CD4-positive, alpha-beta T cell treated with Interferon gamma for 1 hour (primary cell): Measurements from ENCODE around the gene INVS.

Source experiments
- DNase-seq: peaks from one replicate; pipeline ENCODE4 v3.0.0-alpha.2; 2020

Gene INVS

DNA sequence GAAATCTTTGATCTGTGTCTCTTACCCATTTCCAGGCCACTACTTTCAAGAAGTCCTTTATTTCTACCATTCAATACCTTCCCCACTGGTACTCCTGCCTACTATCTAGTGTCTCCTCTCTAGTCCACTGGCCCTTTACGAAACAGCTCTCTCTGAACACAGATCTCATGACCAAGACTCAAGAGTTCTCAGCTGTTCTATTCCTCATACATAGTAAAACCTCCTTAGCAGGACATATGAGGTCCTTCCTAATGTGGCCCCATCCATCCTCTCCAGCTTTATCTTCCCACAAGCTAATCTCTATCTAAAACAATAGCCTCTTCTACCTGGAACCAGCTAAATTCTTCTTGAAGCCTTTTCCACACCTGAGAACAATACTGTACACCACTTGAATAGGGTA, 251.1 kb downstream of the INVS start:
- no peak for DNase-seq
